H9 (cell line): ENCODE results near the gene SLC1A7. TPM values are rescaled to one million over a fixed set of nuclear protein-coding genes. Genes with fewer than 3 reads are reported as not detected.

Experiments
- DNase-seq: peaks from one replicate; pipeline ENCODE4 v3.0.0-alpha.2; 2017
- H2AFZ ChIP-seq: one replicate; pipeline ENCODE4 v1.6.1; 2013; ENCODE audit warnings: mild to moderate bottlenecking, low read length, control low read depth, moderate library complexity
- H2AK5ac ChIP-seq: 2 replicates; pipeline ENCODE4 v1.6.1; 2013; ENCODE audit warnings: low read length, control low read depth, mixed read lengths; ENCODE audit not compliant: insufficient read length
- H2BK120ac ChIP-seq: one replicate; pipeline ENCODE4 v1.6.1; 2013; ENCODE audit warnings: low read depth, mild to moderate bottlenecking, low read length, control low read depth, inconsistent platforms; ENCODE audit not compliant: poor library complexity, severe bottlenecking
- H2BK12ac ChIP-seq: 2 replicates; pipeline ENCODE4 v1.6.1; 2013; ENCODE audit warnings: low read length, control low read depth, mixed read lengths, low read depth; ENCODE audit not compliant: insufficient read length
- H2BK15ac ChIP-seq: 2 replicates; pipeline ENCODE4 v1.6.1; 2013; ENCODE audit warnings: low read depth, low read length, control low read depth
- H2BK20ac ChIP-seq: one replicate; pipeline ENCODE4 v1.6.1; 2013; ENCODE audit warnings: low read depth, mild to moderate bottlenecking, low read length, control low read depth, inconsistent platforms; ENCODE audit not compliant: poor library complexity, severe bottlenecking
- H2BK5ac ChIP-seq: 2 replicates; pipeline ENCODE4 v1.6.1; 2013; ENCODE audit warnings: low read length, control low read depth, mixed read lengths; ENCODE audit not compliant: insufficient read length
- H3K14ac ChIP-seq: 2 replicates; pipeline ENCODE4 v1.6.1; 2013; ENCODE audit warnings: low read length, control low read depth; ENCODE audit not compliant: insufficient read depth
- H3K18ac ChIP-seq: 2 replicates; pipeline ENCODE4 v1.6.1; 2013; ENCODE audit warnings: low read depth, mild to moderate bottlenecking, mixed read lengths, low read length, control low read depth; ENCODE audit not compliant: insufficient read length
- H3K23ac ChIP-seq: 2 replicates; pipeline ENCODE4 v1.6.1; 2013; ENCODE audit warnings: low read length, control low read depth, mixed read lengths, low read depth; ENCODE audit not compliant: insufficient read length
- H3K23me2 ChIP-seq: 2 replicates; pipeline ENCODE4 v1.6.1; 2013; ENCODE audit warnings: low read depth, mild to moderate bottlenecking, mixed read lengths, low read length, control low read depth; ENCODE audit not compliant: insufficient read length, poor library complexity, severe bottlenecking
- H3K27ac ChIP-seq: 2 replicates; pipeline ENCODE4 v1.5.1; 2013; ENCODE audit warnings: low read length, control low read depth, mixed read lengths, low read depth; ENCODE audit not compliant: insufficient read length
- H3K27me3 ChIP-seq: 2 replicates; pipeline ENCODE4 v1.6.1; 2013; ENCODE audit warnings: low read length, control low read depth, inconsistent platforms; ENCODE audit not compliant: insufficient read depth
- H3K4ac ChIP-seq: 2 replicates; pipeline ENCODE4 v1.6.1; 2013; ENCODE audit warnings: low read depth, mild to moderate bottlenecking, control low read depth, inconsistent platforms, low read length, moderate library complexity
- H3K4me1 ChIP-seq: 2 replicates; pipeline ENCODE4 v1.6.1; 2013; ENCODE audit warnings: low read length, control low read depth, inconsistent platforms; ENCODE audit not compliant: insufficient read depth
- H3K4me2 ChIP-seq: 2 replicates; pipeline ENCODE4 v1.6.1; 2013; ENCODE audit warnings: low read length, control low read depth, mixed read lengths; ENCODE audit not compliant: insufficient read length, insufficient read depth
- H3K56ac ChIP-seq: 2 replicates; pipeline ENCODE4 v1.6.1; 2013; ENCODE audit warnings: low read depth, mild to moderate bottlenecking, mixed read lengths, low read length, control low read depth; ENCODE audit not compliant: insufficient read length
- H3K79me1 ChIP-seq: 2 replicates; pipeline ENCODE4 v1.6.1; 2013; ENCODE audit warnings: low read depth, mild to moderate bottlenecking, moderate library complexity, low read length, control low read depth, inconsistent platforms; ENCODE audit not compliant: insufficient read depth, poor library complexity, severe bottlenecking
- H3K79me2 ChIP-seq: 2 replicates; pipeline ENCODE4 v1.6.1; 2013; ENCODE audit warnings: low read length, control low read depth, inconsistent platforms; ENCODE audit not compliant: insufficient read depth
- H3K9ac ChIP-seq: 2 replicates; pipeline ENCODE4 v1.6.1; 2013; ENCODE audit warnings: low read length, control low read depth, mixed read lengths; ENCODE audit not compliant: insufficient read length; ENCODE audit errors: extremely low read depth
- H3K9me3 ChIP-seq: one replicate; pipeline ENCODE4 v1.6.1; 2013; ENCODE audit warnings: low read depth, low read length, inconsistent platforms; ENCODE audit not compliant: control insufficient read depth
- H3T11ph ChIP-seq: one replicate; pipeline ENCODE4 v1.6.1; 2013; ENCODE audit warnings: mild to moderate bottlenecking, low read length, control low read depth, inconsistent platforms
- H4K20me1 ChIP-seq: one replicate; pipeline ENCODE4 v1.6.1; 2013; ENCODE audit not compliant: control insufficient read depth, insufficient read length, insufficient read depth
- H4K5ac ChIP-seq: 2 replicates; pipeline ENCODE4 v1.6.1; 2013; ENCODE audit warnings: low read depth, mild to moderate bottlenecking, mixed read lengths, low read length, control low read depth; ENCODE audit not compliant: insufficient read length
- H4K8ac ChIP-seq: replicated peaks from 2 replicates; pipeline ENCODE4 v1.6.1; 2013; ENCODE audit warnings: low read length, control low read depth, mixed read lengths, low read depth; ENCODE audit not compliant: insufficient read length
- H4K91ac ChIP-seq: 2 replicates; pipeline ENCODE4 v1.6.1; 2013; ENCODE audit warnings: low read depth, mild to moderate bottlenecking, moderate library complexity, mixed read lengths, low read length, control low read depth; ENCODE audit not compliant: insufficient read length
- H3K27ac Mint-ChIP-seq, 3 experiments: 2 replicates in 2 of 3; 3 replicates in 1 of 3; pipeline ENCODE4 v1.8.0; 2020 to 2021; ENCODE audit warnings: mixed read lengths in 3 of 3, mild to moderate bottlenecking in 1 of 3, moderate library complexity in 1 of 3
- H3K27me3 Mint-ChIP-seq: 2 replicates; pipeline ENCODE4 v1.8.0; 2021; ENCODE audit warnings: low read depth, mild to moderate bottlenecking, moderate library complexity, mixed read lengths
- H3K36me3 Mint-ChIP-seq, 3 experiments: 2 replicates in 2 of 3; 3 replicates in 1 of 3; pipeline ENCODE4 v1.8.0; 2020 to 2021; ENCODE audit warnings: low read depth in 3 of 3, mixed read lengths in 3 of 3; ENCODE audit not compliant: insufficient read depth in 1 of 3
- H3K4me1 Mint-ChIP-seq, 2 experiments: 2 replicates each; pipeline ENCODE4 v1.8.0; 2020; ENCODE audit warnings: mixed read lengths in 2 of 2
- H3K4me3 Mint-ChIP-seq, 2 experiments: 2 replicates in 1 of 2; 3 replicates in 1 of 2; pipeline ENCODE4 v1.8.0; 2020 to 2021; ENCODE audit warnings: mild to moderate bottlenecking in 2 of 2, mixed read lengths in 2 of 2, moderate library complexity in 1 of 2
- H3K9me3 Mint-ChIP-seq, 2 experiments: 2 replicates in 1 of 2; 3 replicates in 1 of 2; pipeline ENCODE4 v1.8.0; 2020; ENCODE audit warnings: mild to moderate bottlenecking in 2 of 2, mixed read lengths in 2 of 2, moderate library complexity in 1 of 2
- CTCF ChIP-seq: fragments of 200-600 bp; sonication (generic); conservative IDR thresholded peaks from 3 replicates; pipeline ENCODE4 v1.8.0; 2021; ENCODE audit warnings: antibody characterized with exemption, mild to moderate bottlenecking
- WGBS: extraction: QIAGEN DNeasy Blood & Tissue Kit; methylation state at CpG from one replicate; pipeline ENCODE4 v1.1.7; 2013; ENCODE audit warnings: missing lambda C conversion rate, low lambda C conversion rate, mixed read lengths; ENCODE audit not compliant: insufficient read length; ENCODE audit errors: extremely low coverage; 5-methylcytosine and 5-hydroxymethylcytosine counted together
- total RNA-seq: library from RNA; stranded (reverse); gene quantifications from 2 replicates; pipeline ENCODE4 v1.2.1, GENCODE V29; 2021

Gene SLC1A7
- total RNA-seq, 1 experiment from 2014 or later: not detected

GRCh38 chr1:53079251-53079650 is 63.2 kb downstream of the SLC1A7 start:
- no peaks in the 10 kb centered on the region for H3K9me3 ChIP-seq
- no peak overlapping the region for H3K23ac ChIP-seq
- peaks cover 3% of the 10 kb centered on the region for H3K23me2 ChIP-seq
- no peaks in the 10 kb centered on the region for H3K79me2 ChIP-seq
- H2AK5ac ChIP-seq: no peak overlapping the region
- no peak overlapping the region for H2BK5ac ChIP-seq
- no peak overlapping the region for H3K9ac ChIP-seq
- Mint-ChIP-seq H3K27ac (peak overlapping the region in 2 of 3 experiments; percentile 55 to 75; a peak in 2 of 7 replicates), H3K9me3 (no peaks in the 10 kb centered on the region), H3K27me3 (peaks cover 6% of the 10 kb centered on the region), H3K4me3 (no peak overlapping the region), H3K36me3 (no peaks in the 10 kb centered on the region), H3K4me1 (peaks cover 11 to 36% of the 10 kb centered on the region in 2 experiments)
- no peak overlapping the region for H4K91ac ChIP-seq
- no peak overlapping the region for H2BK12ac ChIP-seq
- no peak overlapping the region for H4K8ac ChIP-seq
- no CpG with 5 or more reads among the region's 4 CpGs for WGBS
- no peak overlapping the region for H3K18ac ChIP-seq
- no peak overlapping the region for H3T11ph ChIP-seq
- H4K20me1 ChIP-seq: no peaks in the 10 kb centered on the region
- no peak overlapping the region for H2BK120ac ChIP-seq
- H3K27me3 ChIP-seq: no peaks in the 10 kb centered on the region
- H3K14ac ChIP-seq: no peak overlapping the region
- no peak overlapping the region for H3K27ac ChIP-seq
- no peak overlapping the region for H2AFZ ChIP-seq
- H3K79me1 ChIP-seq: no peaks in the 10 kb centered on the region
- H2BK20ac ChIP-seq: no peak overlapping the region
- TF ChIP-seq CTCF: no peak
- no peak overlapping the region for H2BK15ac ChIP-seq
- peaks cover 6% of the 10 kb centered on the region; the same call in 1 of the 2 replicates for H3K4me1 ChIP-seq
- H4K5ac ChIP-seq: no peak overlapping the region
- no peak overlapping the region for H3K4me2 ChIP-seq
- H3K4ac ChIP-seq: no peak overlapping the region
- no peak overlapping the region for H3K56ac ChIP-seq
- no peak for DNase-seq
